ENCODE results near the gene NTRK2. TPM values are rescaled to one million over a fixed set of nuclear protein-coding genes. Genes with fewer than 3 reads are reported as not detected.

Gene NTRK2
- total and polyA plus RNA-seq, 4 donors, result 0.26 to 1.4 (median 0.56) TPM

- no peak for TF ChIP-seq HNF4A (conservative IDR thresholded peaks at IDR 0.05)
- no peak for TF ChIP-seq YY1 (IDR thresholded peaks at IDR 0.05)
- no peak for TF ChIP-seq FOXA1 (IDR thresholded peaks at IDR 0.05)
- TF ChIP-seq, protein P1, sequence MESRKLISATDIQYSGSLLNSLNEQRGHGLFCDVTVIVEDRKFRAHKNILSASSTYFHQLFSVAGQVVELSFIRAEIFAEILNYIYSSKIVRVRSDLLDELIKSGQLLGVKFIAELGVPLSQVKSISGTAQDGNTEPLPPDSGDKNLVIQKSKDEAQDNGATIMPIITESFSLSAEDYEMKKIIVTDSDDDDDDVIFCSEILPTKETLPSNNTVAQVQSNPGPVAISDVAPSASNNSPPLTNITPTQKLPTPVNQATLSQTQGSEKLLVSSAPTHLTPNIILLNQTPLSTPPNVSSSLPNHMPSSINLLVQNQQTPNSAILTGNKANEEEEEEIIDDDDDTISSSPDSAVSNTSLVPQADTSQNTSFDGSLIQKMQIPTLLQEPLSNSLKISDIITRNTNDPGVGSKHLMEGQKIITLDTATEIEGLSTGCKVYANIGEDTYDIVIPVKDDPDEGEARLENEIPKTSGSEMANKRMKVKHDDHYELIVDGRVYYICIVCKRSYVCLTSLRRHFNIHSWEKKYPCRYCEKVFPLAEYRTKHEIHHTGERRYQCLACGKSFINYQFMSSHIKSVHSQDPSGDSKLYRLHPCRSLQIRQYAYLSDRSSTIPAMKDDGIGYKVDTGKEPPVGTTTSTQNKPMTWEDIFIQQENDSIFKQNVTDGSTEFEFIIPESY (IDR thresholded peaks at IDR 0.05), result no peak
- no peak for TF ChIP-seq TAF1 (conservative IDR thresholded peaks at IDR 0.05)
- TF ChIP-seq NR2F2 (IDR thresholded peaks at IDR 0.05), result no peak
- no peak for TF ChIP-seq EGR1 (IDR thresholded peaks at IDR 0.05; ENCODE audit: low read depth in 2 of 2)
- no peak for TF ChIP-seq FOXA2 (IDR thresholded peaks at IDR 0.05)
These were observed 172.4 kb downstream of the NTRK2 start (continued) for GRCh38 chr9:84841931-84842330.

DNA sequence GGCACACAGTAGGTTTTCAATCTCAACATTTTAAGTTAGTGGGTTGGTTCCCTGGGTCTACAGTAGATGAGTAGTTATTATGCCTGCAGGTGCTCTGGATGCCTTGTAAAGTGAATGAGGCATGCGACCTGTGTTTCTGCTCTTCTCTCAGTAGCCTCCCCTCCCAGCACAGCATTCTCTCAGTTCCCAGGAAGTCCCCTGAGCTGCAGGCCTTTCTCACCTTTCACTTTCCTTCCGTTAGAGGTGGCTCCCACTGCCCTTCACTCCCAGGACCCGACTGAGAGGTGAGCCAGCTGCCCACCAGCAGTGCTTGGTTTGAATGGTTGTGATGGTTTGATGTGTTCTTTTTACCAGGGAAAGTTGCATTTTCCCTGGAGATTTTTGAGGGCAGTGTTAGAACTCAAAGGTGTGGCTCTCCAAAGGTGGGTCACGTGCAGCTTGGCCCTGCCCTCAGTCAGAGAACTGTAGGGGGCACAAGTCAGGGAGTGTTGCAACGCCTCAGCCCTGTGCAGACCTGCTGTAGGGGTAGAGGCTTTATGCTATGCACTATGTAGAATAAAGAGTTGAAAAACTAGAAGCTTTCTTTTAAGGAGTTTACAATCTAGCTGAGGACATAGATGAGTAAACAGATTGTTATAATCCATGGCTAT, 173.8 kb downstream of the NTRK2 start:
- peaks cover 0 to 3% (median 1%) of the 10 kb centered on the region in 4 donors for H3K27me3 ChIP-seq (ENCODE audit: control insufficient read depth in 4 of 4, insufficient read depth in 4 of 4, low read length in 3 of 4)
- no peaks in the 10 kb centered on the region for H3K4me1 ChIP-seq (ENCODE audit: control insufficient read depth in 4 of 4, insufficient read depth in 4 of 4, low read length in 3 of 4)
- no peak overlapping the region for H3K4me3 ChIP-seq (ENCODE audit: low read depth in 1 of 3, low read length in 3 of 3)
- H3K36me3 ChIP-seq (ENCODE audit: control insufficient read depth in 4 of 4, insufficient read depth in 3 of 4, low read depth in 1 of 4, low read length in 3 of 4), result no peaks in the 10 kb centered on the region
- no peaks in the 10 kb centered on the region for H3K9me3 ChIP-seq (ENCODE audit: control insufficient read depth in 4 of 4, low read length in 3 of 4)
- TF ChIP-seq TAF1 (conservative IDR thresholded peaks at IDR 0.05) (no peak), SP1 (IDR thresholded peaks at IDR 0.05) (no peak), NR2F2 (IDR thresholded peaks at IDR 0.05) (no peak), RXRA (IDR thresholded peaks at IDR 0.05) (no peak), FOXA2 (IDR thresholded peaks at IDR 0.05) (no peak), YY1 (IDR thresholded peaks at IDR 0.05) (no peak), HNF4A (conservative IDR thresholded peaks at IDR 0.05) (no peak), RAD21 (IDR thresholded peaks at IDR 0.05) (no peak), GABPA (IDR thresholded peaks at IDR 0.05 in 1 of 2, conservative IDR thresholded peaks at IDR 0.05 in 1 of 2) (no peak), HNF4G (IDR thresholded peaks at IDR 0.05) (no peak), FOXA1 (IDR thresholded peaks at IDR 0.05) (no peak)
- TF ChIP-seq, protein P1 (IDR thresholded peaks at IDR 0.05), result no peak
- TF ChIP-seq, protein P2, sequence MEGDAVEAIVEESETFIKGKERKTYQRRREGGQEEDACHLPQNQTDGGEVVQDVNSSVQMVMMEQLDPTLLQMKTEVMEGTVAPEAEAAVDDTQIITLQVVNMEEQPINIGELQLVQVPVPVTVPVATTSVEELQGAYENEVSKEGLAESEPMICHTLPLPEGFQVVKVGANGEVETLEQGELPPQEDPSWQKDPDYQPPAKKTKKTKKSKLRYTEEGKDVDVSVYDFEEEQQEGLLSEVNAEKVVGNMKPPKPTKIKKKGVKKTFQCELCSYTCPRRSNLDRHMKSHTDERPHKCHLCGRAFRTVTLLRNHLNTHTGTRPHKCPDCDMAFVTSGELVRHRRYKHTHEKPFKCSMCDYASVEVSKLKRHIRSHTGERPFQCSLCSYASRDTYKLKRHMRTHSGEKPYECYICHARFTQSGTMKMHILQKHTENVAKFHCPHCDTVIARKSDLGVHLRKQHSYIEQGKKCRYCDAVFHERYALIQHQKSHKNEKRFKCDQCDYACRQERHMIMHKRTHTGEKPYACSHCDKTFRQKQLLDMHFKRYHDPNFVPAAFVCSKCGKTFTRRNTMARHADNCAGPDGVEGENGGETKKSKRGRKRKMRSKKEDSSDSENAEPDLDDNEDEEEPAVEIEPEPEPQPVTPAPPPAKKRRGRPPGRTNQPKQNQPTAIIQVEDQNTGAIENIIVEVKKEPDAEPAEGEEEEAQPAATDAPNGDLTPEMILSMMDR (IDR thresholded peaks at IDR 0.05; ENCODE audit: low read depth, low read length, missing input control), result no peak
- TF ChIP-seq, protein P3, sequence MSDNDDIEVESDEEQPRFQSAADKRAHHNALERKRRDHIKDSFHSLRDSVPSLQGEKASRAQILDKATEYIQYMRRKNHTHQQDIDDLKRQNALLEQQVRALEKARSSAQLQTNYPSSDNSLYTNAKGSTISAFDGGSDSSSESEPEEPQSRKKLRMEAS (IDR thresholded peaks at IDR 0.05), result no peak
- TF ChIP-seq, protein P4, sequence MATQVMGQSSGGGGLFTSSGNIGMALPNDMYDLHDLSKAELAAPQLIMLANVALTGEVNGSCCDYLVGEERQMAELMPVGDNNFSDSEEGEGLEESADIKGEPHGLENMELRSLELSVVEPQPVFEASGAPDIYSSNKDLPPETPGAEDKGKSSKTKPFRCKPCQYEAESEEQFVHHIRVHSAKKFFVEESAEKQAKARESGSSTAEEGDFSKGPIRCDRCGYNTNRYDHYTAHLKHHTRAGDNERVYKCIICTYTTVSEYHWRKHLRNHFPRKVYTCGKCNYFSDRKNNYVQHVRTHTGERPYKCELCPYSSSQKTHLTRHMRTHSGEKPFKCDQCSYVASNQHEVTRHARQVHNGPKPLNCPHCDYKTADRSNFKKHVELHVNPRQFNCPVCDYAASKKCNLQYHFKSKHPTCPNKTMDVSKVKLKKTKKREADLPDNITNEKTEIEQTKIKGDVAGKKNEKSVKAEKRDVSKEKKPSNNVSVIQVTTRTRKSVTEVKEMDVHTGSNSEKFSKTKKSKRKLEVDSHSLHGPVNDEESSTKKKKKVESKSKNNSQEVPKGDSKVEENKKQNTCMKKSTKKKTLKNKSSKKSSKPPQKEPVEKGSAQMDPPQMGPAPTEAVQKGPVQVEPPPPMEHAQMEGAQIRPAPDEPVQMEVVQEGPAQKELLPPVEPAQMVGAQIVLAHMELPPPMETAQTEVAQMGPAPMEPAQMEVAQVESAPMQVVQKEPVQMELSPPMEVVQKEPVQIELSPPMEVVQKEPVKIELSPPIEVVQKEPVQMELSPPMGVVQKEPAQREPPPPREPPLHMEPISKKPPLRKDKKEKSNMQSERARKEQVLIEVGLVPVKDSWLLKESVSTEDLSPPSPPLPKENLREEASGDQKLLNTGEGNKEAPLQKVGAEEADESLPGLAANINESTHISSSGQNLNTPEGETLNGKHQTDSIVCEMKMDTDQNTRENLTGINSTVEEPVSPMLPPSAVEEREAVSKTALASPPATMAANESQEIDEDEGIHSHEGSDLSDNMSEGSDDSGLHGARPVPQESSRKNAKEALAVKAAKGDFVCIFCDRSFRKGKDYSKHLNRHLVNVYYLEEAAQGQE (IDR thresholded peaks at IDR 0.05), result no peak
- H3K9ac ChIP-seq (ENCODE audit: low read depth in 1 of 2, low read length in 2 of 2), result no peak overlapping the region
- no peak for DNase-seq (ENCODE audit: low spot score)
- H3K27ac ChIP-seq (ENCODE audit: low read depth in 1 of 2, low read length in 2 of 2), result no peak overlapping the region
- WGBS, result 52% methylated on average over 5 of the region's 5 CpGs
